HG03520 (cell line): ENCODE results near the gene H2AZ2.
"Not testable (repeated sequence)": the region's sequence is repeated elsewhere in the genome, so short reads cannot be mapped to it uniquely, and the experiment has no call there.

ENCODE experiments used
- ATAC-seq: cut with Tn5 transposase; IDR thresholded peaks from one replicate; pipeline ENCODE4 v1.9.1; 2021; ENCODE audit warnings: mild to moderate bottlenecking, moderate library complexity; ENCODE audit not compliant: unreplicated experiment

Gene H2AZ2

GRCh38 chr7:44823255-44823781, 24.6 kb downstream of the H2AZ2 start:
- no peak for ATAC-seq

DNA sequence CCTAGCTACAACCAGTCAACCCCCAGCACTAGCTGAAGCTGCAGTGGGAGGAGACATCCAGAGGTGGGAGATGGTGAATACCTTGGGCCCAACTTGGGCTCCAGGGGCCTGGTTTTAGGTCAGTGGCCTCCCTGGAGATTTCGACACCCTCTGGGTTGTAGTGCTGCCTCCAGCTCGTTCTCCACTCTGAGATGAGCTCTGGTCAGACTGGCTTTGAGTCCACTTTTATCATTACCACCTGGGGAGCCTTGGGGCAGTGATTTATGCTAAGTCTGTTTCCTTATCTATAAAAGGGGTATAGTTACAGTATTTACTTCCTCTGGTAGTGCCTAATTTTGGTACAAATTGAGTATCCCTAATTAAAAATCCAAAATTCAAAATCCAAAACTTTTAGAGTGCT, 28.6 kb downstream of the H2AZ2 start:
- ATAC-seq: no peak

- no peak for ATAC-seq
These were observed 33.0 kb downstream of the H2AZ2 start for GRCh38 chr7:44814919-44815318.

DNA sequence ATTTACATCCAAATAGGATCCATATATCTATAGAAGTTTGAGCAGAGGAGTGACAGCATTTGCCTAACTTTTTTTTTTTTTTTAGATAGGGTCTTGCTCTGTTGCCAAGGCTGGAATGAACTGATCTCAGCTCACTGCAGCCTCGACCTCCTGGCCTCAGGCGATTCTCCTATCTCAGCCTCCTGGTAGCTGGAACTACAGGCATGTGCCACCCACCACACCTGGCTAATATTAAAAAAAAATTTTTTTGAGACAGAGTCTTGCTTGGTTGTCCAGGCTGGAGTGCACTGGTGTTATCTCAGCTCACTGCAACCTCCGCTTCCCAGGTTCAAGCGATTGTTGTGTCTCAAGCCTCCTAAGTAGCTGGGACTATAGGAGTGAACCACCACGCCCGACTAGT, 36.3 kb downstream of the H2AZ2 start:
- ATAC-seq: no peak

- ATAC-seq: no peak
These were observed 36.8 kb downstream of the H2AZ2 start for GRCh38 chr7:44811093-44811492.

- ATAC-seq: no peak
These were observed 38.9 kb downstream of the H2AZ2 start for GRCh38 chr7:44808914-44809393.

DNA sequence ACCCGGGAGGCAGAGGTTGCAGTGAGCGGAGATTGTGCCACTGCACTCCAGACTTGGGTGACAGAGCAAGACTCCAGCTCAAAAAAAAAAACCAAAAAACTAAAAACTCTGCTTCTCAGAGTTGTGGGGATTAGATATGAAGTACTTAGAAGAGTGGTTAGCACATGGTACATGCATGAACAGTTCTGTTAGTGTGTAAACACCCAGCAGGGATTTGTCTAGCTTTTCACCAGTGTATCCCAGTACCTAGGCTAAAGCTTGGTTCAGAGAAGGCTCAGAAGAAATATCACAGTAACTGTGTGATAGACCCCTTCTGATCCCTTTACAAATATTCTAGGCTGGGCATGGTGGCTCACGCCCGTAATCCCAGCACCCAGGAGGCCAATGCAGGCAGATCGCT, 41.9 kb downstream of the H2AZ2 start:
- ATAC-seq: no peak

DNA sequence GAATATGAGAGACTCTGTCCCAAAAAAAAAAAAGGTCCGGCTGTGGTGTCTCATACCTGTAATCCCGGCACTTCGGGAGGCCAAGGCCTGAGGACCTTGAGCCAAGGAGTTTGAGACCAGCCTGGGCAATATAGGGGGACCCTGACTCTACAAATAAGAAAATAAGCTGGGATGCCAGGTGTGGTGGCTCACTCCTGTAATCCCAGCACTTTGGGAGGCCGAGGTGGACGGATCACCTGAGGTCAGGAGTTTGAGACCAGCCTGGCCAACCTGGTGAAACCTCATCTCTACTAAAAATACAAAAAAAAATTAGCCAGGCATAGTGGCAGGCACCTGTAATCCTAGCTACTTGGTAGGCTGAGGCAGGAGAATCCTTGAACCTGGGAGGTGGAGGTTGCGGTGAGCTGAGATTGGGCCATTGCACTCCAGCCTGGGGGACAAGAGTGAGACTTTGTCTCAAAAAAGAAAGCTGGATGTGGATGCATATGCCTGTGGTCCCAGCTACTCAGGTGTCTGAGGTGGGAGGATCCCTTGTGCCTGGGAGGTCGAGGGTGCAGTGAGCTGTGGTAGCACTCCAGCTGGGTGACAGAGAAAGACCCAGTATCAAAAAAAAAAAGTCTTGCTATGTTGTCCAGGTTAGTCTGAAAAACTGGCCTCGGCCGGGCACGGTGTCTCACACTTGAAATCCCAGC, 43.9 kb downstream of the H2AZ2 start:
- ATAC-seq: not testable (repeated sequence)

DNA sequence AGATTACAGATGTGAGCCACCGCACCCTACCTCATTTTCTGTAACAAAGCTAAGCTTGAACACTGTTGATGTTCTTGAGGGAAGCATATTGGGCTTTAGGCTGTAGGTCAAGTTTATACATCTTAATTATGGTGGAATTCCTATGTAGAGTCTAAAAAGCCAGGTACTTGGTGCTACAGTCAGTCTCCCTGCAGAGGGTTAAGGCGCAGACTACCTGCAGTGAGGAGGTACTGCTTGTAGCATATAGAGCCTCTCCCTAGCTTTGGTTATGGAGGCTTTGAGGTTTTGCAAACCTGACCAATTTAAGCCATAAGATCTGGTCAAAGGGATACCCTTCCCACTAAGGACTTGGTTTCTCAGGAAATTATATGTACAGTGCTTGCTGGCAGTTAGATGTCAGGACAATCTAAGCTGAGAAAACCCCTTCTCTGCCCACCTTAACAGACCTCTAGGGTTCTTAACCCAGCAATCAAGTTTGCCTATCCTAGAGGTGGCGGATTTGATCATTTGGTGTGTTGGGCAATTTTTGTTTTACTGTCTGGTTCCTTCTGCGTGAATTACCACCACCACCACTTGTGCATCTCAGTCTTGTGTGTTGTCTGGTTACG, 45.4 kb downstream of the H2AZ2 start:
- no peak for ATAC-seq

DNA sequence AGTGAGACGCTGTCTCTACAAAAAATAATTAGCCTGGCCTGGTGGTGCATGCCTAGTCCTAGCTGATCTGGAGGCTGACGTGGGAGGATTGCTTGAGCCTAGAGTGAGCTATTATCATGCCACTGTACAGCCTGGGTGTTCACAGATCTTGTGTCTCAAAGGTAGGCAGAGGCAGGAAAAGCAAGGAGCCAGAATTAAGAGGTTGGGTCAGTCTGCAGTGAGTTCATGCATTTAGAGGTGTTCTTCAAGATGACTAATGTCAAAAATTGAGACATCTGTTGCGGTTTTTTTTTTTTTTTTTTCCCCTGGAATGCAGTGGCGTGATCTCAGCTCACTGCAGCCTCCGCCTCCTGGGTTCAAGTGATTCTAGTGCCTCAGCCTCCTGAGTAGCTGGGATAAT, 46.0 kb downstream of the H2AZ2 start:
- no peak for ATAC-seq

DNA sequence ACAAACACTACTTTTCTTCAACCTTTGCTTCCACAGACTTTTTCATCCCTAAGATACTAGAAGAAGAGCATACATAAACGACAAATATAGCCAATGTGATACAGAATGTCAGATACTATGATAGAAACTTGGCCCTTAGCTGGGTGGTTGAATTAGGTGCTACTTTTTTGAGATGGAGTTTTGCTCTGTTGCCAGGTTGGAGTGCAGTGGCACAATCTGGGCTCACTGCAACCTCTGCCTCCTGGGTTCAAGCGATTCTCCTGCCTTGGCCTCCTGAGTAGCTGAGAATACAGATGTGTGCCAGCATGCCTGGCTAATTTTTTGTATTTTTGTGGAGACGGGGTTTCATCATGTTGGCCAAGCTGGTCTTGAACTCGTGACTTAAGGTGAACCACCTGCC, 47.9 kb downstream of the H2AZ2 start:
- no peak for ATAC-seq

DNA sequence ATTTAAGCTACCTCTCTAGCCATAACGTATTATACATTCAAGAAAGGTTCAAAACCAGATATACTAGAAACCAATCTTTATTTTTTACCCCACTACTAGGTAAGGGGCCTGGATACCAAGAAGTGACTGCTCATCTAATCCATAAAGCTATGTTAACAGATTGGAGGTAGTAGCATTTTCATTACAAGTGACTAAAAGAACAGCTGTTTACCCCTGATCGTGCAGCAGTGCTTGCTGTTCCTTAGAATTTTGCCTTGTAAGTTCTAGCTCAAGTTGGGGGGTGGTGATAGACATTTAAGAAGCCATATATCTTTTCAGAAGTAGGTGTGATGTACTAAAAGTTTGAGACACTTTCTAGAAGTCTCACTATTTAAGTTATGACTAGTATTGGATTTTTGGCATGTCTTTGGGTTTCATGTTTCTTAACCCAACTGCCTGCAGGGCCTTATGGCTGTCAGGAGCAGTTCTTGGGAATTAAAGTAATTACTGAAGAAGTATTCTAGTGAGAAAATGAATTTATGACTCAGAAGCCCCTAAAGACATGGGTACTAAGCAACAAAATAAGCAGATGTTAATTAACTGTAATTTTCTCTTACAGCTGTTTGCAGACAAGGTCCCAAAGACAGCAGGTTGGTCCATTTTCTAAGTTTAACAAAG, 49.1 kb downstream of the H2AZ2 start:
- ATAC-seq: no peak

DNA sequence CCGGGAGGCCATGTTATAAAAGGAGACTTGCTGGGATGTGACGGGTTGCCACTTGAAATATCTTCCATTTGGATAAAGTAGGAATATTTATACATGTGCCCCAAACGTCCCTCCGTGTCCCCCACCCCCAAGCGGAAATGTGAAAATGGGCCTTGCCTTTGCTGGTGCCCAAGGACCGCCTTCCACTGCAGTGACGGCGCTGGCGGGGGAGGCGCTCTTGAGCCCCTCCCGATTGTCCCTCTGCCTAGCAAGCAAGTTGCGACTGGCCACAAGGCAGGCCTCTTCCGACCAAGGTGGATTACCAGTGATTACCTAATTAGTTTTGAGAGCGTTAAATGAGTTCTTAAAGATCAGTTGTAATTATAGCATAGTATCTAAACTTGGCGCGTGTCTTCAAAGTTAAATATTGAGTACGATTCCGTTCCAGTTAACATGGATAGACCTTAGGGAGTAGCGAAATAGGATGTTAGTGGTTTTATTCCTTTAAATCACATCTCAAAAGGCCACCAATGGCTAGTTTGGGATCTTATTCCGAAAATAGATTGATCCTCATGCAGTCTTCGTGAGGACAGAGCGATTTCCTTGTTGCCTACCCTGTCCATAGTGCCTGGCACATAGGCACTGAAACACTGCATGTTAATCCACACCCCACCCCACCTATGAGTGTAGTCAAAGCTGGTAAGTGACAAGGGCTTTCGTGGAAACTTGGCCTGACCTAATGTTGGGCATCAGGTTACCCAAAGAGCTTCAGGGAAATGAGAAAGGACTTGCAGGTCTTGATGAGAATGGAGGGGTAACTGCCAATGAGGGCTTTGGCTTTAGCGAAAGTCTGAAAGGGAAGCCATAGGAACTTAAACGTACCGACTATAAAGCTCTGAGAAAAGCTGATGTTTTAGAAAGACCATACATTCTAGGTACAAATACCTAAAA, 50.3 kb downstream of the H2AZ2 start:
- peak; percentile 39 for ATAC-seq

DNA sequence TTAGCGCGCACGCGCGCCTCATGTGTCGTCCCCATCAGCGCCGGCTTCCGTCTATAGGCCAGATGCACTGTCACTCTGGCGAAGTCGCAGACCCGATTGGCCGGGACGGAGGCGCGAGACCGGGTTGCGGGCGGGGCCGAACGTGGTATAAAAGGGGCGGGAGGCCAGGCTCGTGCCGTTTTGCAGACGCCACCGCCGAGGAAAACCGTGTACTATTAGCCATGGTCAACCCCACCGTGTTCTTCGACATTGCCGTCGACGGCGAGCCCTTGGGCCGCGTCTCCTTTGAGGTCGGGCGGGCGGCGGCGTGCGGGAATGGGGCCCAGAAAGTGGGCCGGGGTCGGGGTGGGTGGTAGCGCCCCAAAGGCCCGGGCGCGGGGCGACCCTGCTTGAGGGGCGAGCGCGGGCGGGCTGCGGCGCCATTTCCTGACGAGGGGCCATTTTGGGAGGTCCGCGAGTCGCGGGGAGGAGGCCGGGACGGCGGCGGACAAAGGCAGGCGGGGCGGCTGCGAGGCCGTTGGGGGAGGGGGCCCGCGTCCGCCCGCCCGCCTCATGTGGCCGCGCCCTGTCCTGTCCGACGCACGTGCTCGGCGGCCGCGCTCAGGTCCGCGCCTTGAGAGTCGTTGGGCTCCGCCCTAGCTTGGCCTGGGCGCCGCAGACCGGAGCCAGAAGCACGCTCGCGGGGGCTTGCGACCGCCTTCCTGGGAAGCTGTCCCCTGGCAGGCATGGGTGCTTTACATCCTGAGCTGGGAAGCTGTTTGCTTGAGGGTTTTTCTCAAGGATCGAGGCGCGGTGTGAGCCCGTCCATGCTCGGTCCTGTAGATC, 51.2 kb downstream of the H2AZ2 start, which contains the start of gene PPIA:
Gene PPIA, plus strand, starts transcription at position 178 of the 825 bp plus-strand sequence. Its CDS starts 44 bp downstream, at position 222.
- peak; percentile 85 for ATAC-seq

DNA sequence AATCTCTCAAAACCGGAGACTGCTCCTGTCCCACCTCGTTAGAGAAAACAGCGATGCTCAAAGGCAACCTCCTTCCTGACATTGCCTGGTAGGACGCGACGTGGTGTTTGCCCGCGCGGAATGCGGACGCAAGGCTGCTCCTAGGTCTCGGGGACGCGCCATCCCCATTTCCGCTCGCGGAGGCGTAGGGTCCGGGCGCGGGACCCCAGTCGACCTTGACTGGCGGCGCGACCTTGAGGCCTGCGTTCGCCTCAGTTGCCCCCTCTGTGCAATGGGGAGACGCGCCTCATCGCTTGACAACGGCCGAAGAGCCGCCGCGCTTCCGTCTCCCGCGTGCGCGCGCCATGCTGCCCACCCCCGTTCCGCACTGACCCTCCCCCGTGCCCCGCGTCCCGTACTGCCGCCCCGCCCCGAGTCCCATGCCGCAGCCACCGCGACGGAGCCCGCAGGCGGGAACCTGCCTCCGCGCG, 51.8 kb downstream of the H2AZ2 start:
- ATAC-seq: no peak

- ATAC-seq: no peak
These were observed 53.6 kb downstream of the H2AZ2 start for GRCh38 chr7:44794331-44794730.

DNA sequence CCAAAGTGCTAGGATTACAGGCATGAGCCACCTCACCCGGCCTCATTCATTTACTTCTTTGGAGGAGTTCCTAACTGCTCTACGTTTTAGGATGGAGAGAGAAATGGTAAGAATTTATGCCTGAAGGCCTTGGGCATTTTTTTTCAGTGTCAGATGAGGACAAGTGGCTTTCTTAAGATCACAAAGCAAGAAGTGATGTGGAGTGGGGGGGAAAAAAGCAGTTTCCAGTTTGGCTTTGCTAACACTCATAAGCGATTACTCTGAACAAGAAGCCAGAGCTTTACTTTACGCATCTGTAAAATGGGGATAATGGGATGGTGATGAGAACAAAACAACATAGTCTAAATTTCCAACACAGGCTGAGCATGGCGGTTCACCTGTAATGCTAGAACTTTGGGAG, 54.0 kb downstream of the H2AZ2 start:
- ATAC-seq: no peak

DNA sequence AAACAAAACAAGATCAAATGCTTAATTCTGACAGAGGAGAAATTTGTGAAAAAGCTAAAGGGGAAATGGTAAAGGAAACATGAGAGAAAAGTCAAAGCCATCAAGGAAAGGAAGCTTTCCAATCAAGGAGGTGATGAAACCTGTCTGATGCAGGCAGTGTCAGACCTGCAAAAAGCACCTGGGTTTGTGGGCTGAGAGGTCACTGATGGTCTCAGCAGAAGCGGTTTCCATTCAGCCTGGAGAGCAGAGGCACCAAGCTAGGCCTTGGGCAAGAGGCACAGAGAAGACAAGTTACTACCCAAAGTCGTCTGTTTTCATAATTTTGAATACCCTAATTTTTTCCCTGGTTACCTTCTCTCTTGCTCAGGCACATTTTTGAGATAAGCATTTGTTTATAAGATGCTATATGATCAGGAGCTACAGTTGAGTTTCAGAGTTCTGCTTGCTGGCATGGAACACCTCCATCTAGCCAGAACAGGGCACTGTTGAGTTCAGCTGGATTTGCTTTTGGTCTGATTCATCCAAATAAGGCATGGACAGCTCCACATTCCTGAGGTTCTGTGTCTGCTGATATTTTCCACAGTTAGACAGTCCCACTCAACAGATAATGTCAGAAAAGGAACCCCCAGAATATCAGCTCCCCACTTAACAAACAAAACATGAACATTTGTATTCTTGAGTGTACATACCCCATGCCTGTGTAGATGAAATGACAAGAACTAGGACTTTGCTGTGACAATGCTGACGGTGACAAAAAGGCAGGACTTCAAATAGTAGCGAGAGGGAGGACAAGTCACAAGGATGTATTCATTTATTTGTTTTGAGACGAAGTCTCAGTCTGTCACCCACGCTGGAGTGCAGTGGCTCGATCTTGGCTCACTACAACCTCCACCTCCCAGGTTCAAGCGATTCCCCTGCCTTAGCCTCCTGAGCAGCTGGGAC, 56.3 kb downstream of the H2AZ2 start:
- ATAC-seq: no peak

GRCh38 chr7:44789990-44790389, 57.9 kb downstream of the H2AZ2 start:
- ATAC-seq: no peak
